Naive B cell (primary cell): ENCODE results near the gene CDH12. TPM values are rescaled to one million over a fixed set of nuclear protein-coding genes. Genes with fewer than 3 reads are reported as not detected.
A peak's percentile ranks its signal among the peaks of the same experiment; 100 is the strongest.
"Not testable (repeated sequence)": the region's sequence is repeated elsewhere in the genome, so short reads cannot be mapped to it uniquely, and the experiment has no call there.

Source experiments
- ATAC-seq, 2 donors: fragments of 150-1000 bp; cut with Tn5 transposase; 2 replicates each; pipeline ENCODE4 v1.10.0; 2021; ENCODE audit warnings: low read depth in 2 of 2, mild to moderate bottlenecking in 2 of 2, moderate library complexity in 2 of 2
- DNase-seq: peaks from one replicate; pipeline ENCODE4 v3.0.0; 2022
- H3K27ac Mint-ChIP-seq, 6 donors: one replicate each; pipeline ENCODE4 v1.8.0; 2020 to 2022; ENCODE audit warnings: mild to moderate bottlenecking in 6 of 6, mixed read lengths in 6 of 6, moderate library complexity in 5 of 6, inconsistent platforms in 2 of 6
- H3K27me3 Mint-ChIP-seq, 3 donors: one replicate each; pipeline ENCODE4 v1.8.0; 2021 to 2022; ENCODE audit warnings: mixed read lengths in 3 of 3, mild to moderate bottlenecking in 1 of 3
- H3K36me3 Mint-ChIP-seq, 2 donors: one replicate each; pipeline ENCODE4 v1.8.0; 2020 to 2022; ENCODE audit warnings: mixed read lengths in 2 of 2, inconsistent platforms in 1 of 2, mild to moderate bottlenecking in 1 of 2
- H3K4me1 Mint-ChIP-seq, 3 donors: one replicate each; pipeline ENCODE4 v1.8.0; 2020 to 2022; ENCODE audit warnings: mixed read lengths in 3 of 3, inconsistent platforms in 1 of 3, mild to moderate bottlenecking in 1 of 3, moderate library complexity in 1 of 3
- H3K4me3 Mint-ChIP-seq, 8 donors: one replicate each; pipeline ENCODE4 v1.8.0; 2020 to 2022; ENCODE audit warnings: mild to moderate bottlenecking in 8 of 8, mixed read lengths in 8 of 8, moderate library complexity in 8 of 8, inconsistent platforms in 2 of 8
- H3K9me3 Mint-ChIP-seq, 7 donors: one replicate each; pipeline ENCODE4 v1.8.0; 2020 to 2022; ENCODE audit warnings: mixed read lengths in 7 of 7, mild to moderate bottlenecking in 5 of 7, inconsistent platforms in 2 of 7, moderate library complexity in 1 of 7
- polyA plus RNA-seq, 6 donors: library from polyadenylated mRNA; unstranded; fragments of 300-500 nt; fragmentation: Illumina TruSeq; gene quantifications; one replicate each; pipeline ENCODE4 v1.2.3, GENCODE V29; 2021; ENCODE audit warnings: low read depth in 6 of 6

Gene CDH12
- polyA plus RNA-seq, 6 donors from 2014 or later = not detected

- Mint-ChIP-seq H3K36me3 (no peaks in the 10 kb centered on the region), H3K27ac (no peak overlapping the region), H3K4me1 (no peaks in the 10 kb centered on the region), H3K9me3 (no peaks in the 10 kb centered on the region), H3K27me3 (peaks cover 0 to 17% (median 10%) of the 10 kb centered on the region in 3 donors), H3K4me3 (no peak overlapping the region)
- DNase-seq = no peak
- ATAC-seq = no peak
These were observed 10.6 kb downstream of the CDH12 start for GRCh38 chr5:22842574-22842973.

GRCh38 chr5:22837803-22838202 is 15.3 kb downstream of the CDH12 start:
- Mint-ChIP-seq H3K27me3 (peaks cover 0 to 14% (median 0%) of the 10 kb centered on the region in 3 donors), H3K27ac (no peak overlapping the region), H3K4me3 (no peak overlapping the region), H3K4me1 (no peaks in the 10 kb centered on the region), H3K9me3 (no peaks in the 10 kb centered on the region), H3K36me3 (no peaks in the 10 kb centered on the region)
- no peak for ATAC-seq
- DNase-seq = no peak

GRCh38 chr5:22835686-22836085 is 17.5 kb downstream of the CDH12 start:
- no peaks in the 10 kb centered on the region for H3K4me1 Mint-ChIP-seq
- DNase-seq (no peak), ATAC-seq (no peak)
- no peaks in the 10 kb centered on the region for H3K36me3 Mint-ChIP-seq
- H3K27me3 Mint-ChIP-seq = peaks cover 0 to 6% (median 0%) of the 10 kb centered on the region in 3 donors
- no peak overlapping the region for H3K27ac Mint-ChIP-seq
- peaks cover 0 to 2% (median 0%) of the 10 kb centered on the region in 7 donors for H3K9me3 Mint-ChIP-seq
- H3K4me3 Mint-ChIP-seq = no peak overlapping the region

GRCh38 chr5:22793463-22793862 is 59.7 kb downstream of the CDH12 start:
- Mint-ChIP-seq H3K36me3 (no peaks in the 10 kb centered on the region), H3K27me3 (no peaks in the 10 kb centered on the region), H3K9me3 (peaks cover 0 to 5% (median 0%) of the 10 kb centered on the region in 7 donors), H3K27ac (no peak overlapping the region), H3K4me1 (no peaks in the 10 kb centered on the region), H3K4me3 (no peak overlapping the region)
- no peak for ATAC-seq
- DNase-seq = no peak

- H3K27ac Mint-ChIP-seq = no peak overlapping the region
- H3K27me3 Mint-ChIP-seq = no peaks in the 10 kb centered on the region
- no peaks in the 10 kb centered on the region for H3K36me3 Mint-ChIP-seq
- H3K4me1 Mint-ChIP-seq = no peaks in the 10 kb centered on the region
- H3K4me3 Mint-ChIP-seq = no peak overlapping the region
- H3K9me3 Mint-ChIP-seq = peaks cover 0 to 5% (median 2%) of the 10 kb centered on the region in 7 donors
- no peak for DNase-seq
- ATAC-seq = no peak
These were observed 65.3 kb downstream of the CDH12 start for GRCh38 chr5:22787807-22788206.

GRCh38 chr5:22787398-22787797 is 65.7 kb downstream of the CDH12 start:
- H3K27ac Mint-ChIP-seq = no peak overlapping the region
- DNase-seq (no peak), ATAC-seq (no peak)
- peaks cover 0 to 5% (median 2%) of the 10 kb centered on the region in 7 donors for H3K9me3 Mint-ChIP-seq
- no peaks in the 10 kb centered on the region for H3K36me3 Mint-ChIP-seq
- H3K4me3 Mint-ChIP-seq = no peak overlapping the region
- no peaks in the 10 kb centered on the region for H3K4me1 Mint-ChIP-seq
- no peaks in the 10 kb centered on the region for H3K27me3 Mint-ChIP-seq

GRCh38 chr5:22780756-22781155 is 72.4 kb downstream of the CDH12 start:
- ATAC-seq = no peak
- no peaks in the 10 kb centered on the region for H3K27me3 Mint-ChIP-seq
- no peaks in the 10 kb centered on the region for H3K36me3 Mint-ChIP-seq
- H3K9me3 Mint-ChIP-seq = peaks cover 0 to 8% (median 3%) of the 10 kb centered on the region in 7 donors
- no peak for DNase-seq
- H3K27ac Mint-ChIP-seq = no peak overlapping the region
- no peak overlapping the region for H3K4me3 Mint-ChIP-seq
- no peaks in the 10 kb centered on the region for H3K4me1 Mint-ChIP-seq

- Mint-ChIP-seq H3K4me3 (no peak overlapping the region), H3K9me3 (peaks cover 0 to 8% (median 4%) of the 10 kb centered on the region in 7 donors), H3K36me3 (no peaks in the 10 kb centered on the region), H3K27ac (no peak overlapping the region), H3K27me3 (no peaks in the 10 kb centered on the region), H3K4me1 (no peaks in the 10 kb centered on the region)
- no peak for DNase-seq
- ATAC-seq = peak in 1 of 2 donors; percentile 16
These were observed 73.6 kb downstream of the CDH12 start for GRCh38 chr5:22779499-22779898.

GRCh38 chr5:22776285-22776684 is 76.9 kb downstream of the CDH12 start:
- no peaks in the 10 kb centered on the region for H3K36me3 Mint-ChIP-seq
- H3K27me3 Mint-ChIP-seq = no peaks in the 10 kb centered on the region
- ATAC-seq (no peak), DNase-seq (no peak)
- no peak overlapping the region for H3K27ac Mint-ChIP-seq
- H3K4me3 Mint-ChIP-seq = no peak overlapping the region
- H3K4me1 Mint-ChIP-seq = no peaks in the 10 kb centered on the region
- H3K9me3 Mint-ChIP-seq = peaks cover 0 to 9% (median 4%) of the 10 kb centered on the region in 7 donors

GRCh38 chr5:22774214-22774613 is 78.9 kb downstream of the CDH12 start:
- not testable (repeated sequence) for H3K27ac Mint-ChIP-seq, H3K27me3 Mint-ChIP-seq, ATAC-seq, DNase-seq, H3K4me3 Mint-ChIP-seq, H3K9me3 Mint-ChIP-seq, H3K4me1 Mint-ChIP-seq, H3K36me3 Mint-ChIP-seq

GRCh38 chr5:22764736-22765135 is 88.4 kb downstream of the CDH12 start:
- H3K9me3 Mint-ChIP-seq = no peaks in the 10 kb centered on the region
- DNase-seq (no peak), ATAC-seq (no peak)
- no peak overlapping the region for H3K4me3 Mint-ChIP-seq
- H3K27me3 Mint-ChIP-seq = peaks cover 0 to 4% (median 0%) of the 10 kb centered on the region in 3 donors
- no peak overlapping the region for H3K27ac Mint-ChIP-seq
- H3K36me3 Mint-ChIP-seq = no peaks in the 10 kb centered on the region
- H3K4me1 Mint-ChIP-seq = no peaks in the 10 kb centered on the region

GRCh38 chr5:22757776-22758175 is 95.4 kb downstream of the CDH12 start:
- H3K27ac Mint-ChIP-seq = no peak overlapping the region
- H3K4me3 Mint-ChIP-seq = no peak overlapping the region
- ATAC-seq (no peak), DNase-seq (no peak)
- H3K9me3 Mint-ChIP-seq = no peaks in the 10 kb centered on the region
- H3K36me3 Mint-ChIP-seq = no peaks in the 10 kb centered on the region
- H3K27me3 Mint-ChIP-seq = no peaks in the 10 kb centered on the region
- no peaks in the 10 kb centered on the region for H3K4me1 Mint-ChIP-seq

- peaks cover 0 to 1% (median 0%) of the 10 kb centered on the region in 7 donors for H3K9me3 Mint-ChIP-seq
- H3K27me3 Mint-ChIP-seq = no peaks in the 10 kb centered on the region
- no peaks in the 10 kb centered on the region for H3K36me3 Mint-ChIP-seq
- no peak overlapping the region for H3K4me3 Mint-ChIP-seq
- DNase-seq (no peak), ATAC-seq (no peak)
- H3K27ac Mint-ChIP-seq = no peak overlapping the region
- H3K4me1 Mint-ChIP-seq = no peaks in the 10 kb centered on the region
These were observed 99.0 kb downstream of the CDH12 start for GRCh38 chr5:22754155-22754554.

GRCh38 chr5:22751536-22751935 is 101.6 kb downstream of the CDH12 start:
- Mint-ChIP-seq H3K9me3 (peaks cover 0 to 1% (median 0%) of the 10 kb centered on the region in 7 donors), H3K36me3 (no peaks in the 10 kb centered on the region), H3K27ac (no peak overlapping the region), H3K4me1 (no peaks in the 10 kb centered on the region), H3K27me3 (no peaks in the 10 kb centered on the region), H3K4me3 (no peak overlapping the region)
- ATAC-seq (no peak), DNase-seq (no peak)

- Mint-ChIP-seq H3K36me3 (no peaks in the 10 kb centered on the region), H3K27me3 (no peaks in the 10 kb centered on the region), H3K27ac (no peak overlapping the region), H3K4me3 (no peak overlapping the region), H3K4me1 (no peaks in the 10 kb centered on the region), H3K9me3 (no peaks in the 10 kb centered on the region)
- DNase-seq (no peak), ATAC-seq (no peak)
These were observed 116.6 kb downstream of the CDH12 start for GRCh38 chr5:22736443-22737003.
